DND-41 (cell line): ENCODE data around the gene LY6G5C.

Source experiments
- ATAC-seq: fragments of 200-7000 bp; cut with Tn5 transposase; 3 replicates; pipeline ENCODE4 v1.9.1; 2021; ENCODE audit warnings: low read depth; ENCODE audit not compliant: insufficient read depth
- DNase-seq: peaks from one replicate; pipeline ENCODE4 v3.0.0-alpha.2; 2020
- H2AFZ ChIP-seq: 2 replicates; pipeline ENCODE4 v1.6.0; 2012; ENCODE audit warnings: low read depth, low read length
- H3K27ac ChIP-seq: 2 replicates; pipeline ENCODE4 v1.5.1; 2012; ENCODE audit warnings: low read length, inconsistent platforms
- H3K27me3 ChIP-seq: fragments of 200-600 bp; sonication (generic); 2 replicates; pipeline ENCODE4 v1.6.0; 2012; ENCODE audit warnings: low read length, mild to moderate bottlenecking, inconsistent platforms; ENCODE audit not compliant: insufficient read depth, poor library complexity
- H3K36me3 ChIP-seq: 2 replicates; pipeline ENCODE4 v1.5.1; 2012; ENCODE audit warnings: low read length, inconsistent platforms; ENCODE audit not compliant: insufficient read depth
- H3K4me1 ChIP-seq: 2 replicates; pipeline ENCODE4 v1.5.1; 2012; ENCODE audit warnings: mild to moderate bottlenecking, low read length; ENCODE audit not compliant: insufficient read depth
- H3K4me2 ChIP-seq: 2 replicates; pipeline ENCODE4 v1.6.0; 2012; ENCODE audit warnings: mild to moderate bottlenecking, moderate library complexity, low read length, inconsistent platforms; ENCODE audit not compliant: insufficient read depth
- H3K4me3 ChIP-seq, 2 experiments: fragments of 200-600 bp in 1 of 2; shearing (Covaris generic) in 1 of 2; 2 replicates each; pipeline ENCODE4 v1.5.1; 2012 to 2016; ENCODE audit warnings: inconsistent platforms in 2 of 2, low read length in 2 of 2, mild to moderate bottlenecking in 2 of 2, low read depth in 1 of 2, moderate library complexity in 1 of 2
- H3K79me2 ChIP-seq: 2 replicates; pipeline ENCODE4 v1.6.0; 2012; ENCODE audit warnings: low read length, inconsistent platforms; ENCODE audit not compliant: insufficient read depth
- H3K9ac ChIP-seq: 2 replicates; pipeline ENCODE4 v1.6.0; 2012; ENCODE audit warnings: low read depth, mild to moderate bottlenecking, inconsistent platforms, low read length, moderate library complexity
- H3K9me3 ChIP-seq: 2 replicates; pipeline ENCODE4 v1.5.1; 2012; ENCODE audit warnings: low read length, moderate library complexity, mild to moderate bottlenecking, inconsistent platforms; ENCODE audit not compliant: insufficient read depth, severe bottlenecking
- H4K20me1 ChIP-seq: 2 replicates; pipeline ENCODE4 v1.6.0; 2012; ENCODE audit warnings: low read length; ENCODE audit not compliant: insufficient read depth
- EZH2 ChIP-seq: IDR thresholded peaks from 3 replicates; pipeline ENCODE4 v1.6.1; 2012; ENCODE audit warnings: borderline replicate concordance, low read depth, mild to moderate bottlenecking, moderate library complexity, low read length, inconsistent platforms; ENCODE audit not compliant: severe bottlenecking
- TF ChIP-seq, protein P1 (sequence below): IDR thresholded peaks from 2 replicates; pipeline ENCODE4 v1.5.1; 2012; ENCODE audit warnings: borderline replicate concordance, low read length, moderate library complexity, mild to moderate bottlenecking; ENCODE audit not compliant: poor library complexity, severe bottlenecking; ENCODE audit errors: extremely low read depth

The LY6G5C gene

DNA sequence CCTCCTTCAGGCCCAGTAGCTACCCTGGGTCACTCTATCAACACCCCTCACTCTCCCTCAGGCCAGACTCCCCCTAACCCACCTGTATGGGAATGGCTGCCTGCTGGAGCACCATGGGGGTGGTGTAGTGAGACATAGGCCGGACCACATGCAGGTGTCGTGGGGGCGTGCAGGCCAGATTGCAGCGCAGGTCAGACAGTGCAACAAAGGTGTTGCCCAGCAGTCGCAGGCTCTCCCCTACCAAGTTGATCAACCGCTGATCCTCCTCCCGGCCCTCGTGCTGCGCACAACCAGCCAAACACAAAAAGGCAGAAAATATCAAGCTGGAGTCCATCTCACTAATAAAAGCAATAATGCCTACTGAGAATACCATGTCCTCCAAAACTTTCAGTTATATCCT lies 35.5 kb downstream of the LY6G5C start:
- Histone ChIP-seq H3K27me3 (no peaks in the 10 kb centered on the region), H4K20me1 (peaks cover 35% of the 10 kb centered on the region), H3K4me1 (peaks cover 13% of the 10 kb centered on the region), H3K79me2 (peaks cover 45% of the 10 kb centered on the region), H2AFZ (no peak overlapping the region), H3K36me3 (peaks cover 92% of the 10 kb centered on the region), H3K9me3 (no peaks in the 10 kb centered on the region), H3K9ac (no peak overlapping the region), H3K4me2 (no peak overlapping the region), H3K27ac (no peak overlapping the region), H3K4me3 (no peak overlapping the region)
- DNase-seq = no peak
- ATAC-seq = no peak
- TF ChIP-seq, protein P1, sequence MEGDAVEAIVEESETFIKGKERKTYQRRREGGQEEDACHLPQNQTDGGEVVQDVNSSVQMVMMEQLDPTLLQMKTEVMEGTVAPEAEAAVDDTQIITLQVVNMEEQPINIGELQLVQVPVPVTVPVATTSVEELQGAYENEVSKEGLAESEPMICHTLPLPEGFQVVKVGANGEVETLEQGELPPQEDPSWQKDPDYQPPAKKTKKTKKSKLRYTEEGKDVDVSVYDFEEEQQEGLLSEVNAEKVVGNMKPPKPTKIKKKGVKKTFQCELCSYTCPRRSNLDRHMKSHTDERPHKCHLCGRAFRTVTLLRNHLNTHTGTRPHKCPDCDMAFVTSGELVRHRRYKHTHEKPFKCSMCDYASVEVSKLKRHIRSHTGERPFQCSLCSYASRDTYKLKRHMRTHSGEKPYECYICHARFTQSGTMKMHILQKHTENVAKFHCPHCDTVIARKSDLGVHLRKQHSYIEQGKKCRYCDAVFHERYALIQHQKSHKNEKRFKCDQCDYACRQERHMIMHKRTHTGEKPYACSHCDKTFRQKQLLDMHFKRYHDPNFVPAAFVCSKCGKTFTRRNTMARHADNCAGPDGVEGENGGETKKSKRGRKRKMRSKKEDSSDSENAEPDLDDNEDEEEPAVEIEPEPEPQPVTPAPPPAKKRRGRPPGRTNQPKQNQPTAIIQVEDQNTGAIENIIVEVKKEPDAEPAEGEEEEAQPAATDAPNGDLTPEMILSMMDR = no peak
- no peak for TF ChIP-seq EZH2

DNA sequence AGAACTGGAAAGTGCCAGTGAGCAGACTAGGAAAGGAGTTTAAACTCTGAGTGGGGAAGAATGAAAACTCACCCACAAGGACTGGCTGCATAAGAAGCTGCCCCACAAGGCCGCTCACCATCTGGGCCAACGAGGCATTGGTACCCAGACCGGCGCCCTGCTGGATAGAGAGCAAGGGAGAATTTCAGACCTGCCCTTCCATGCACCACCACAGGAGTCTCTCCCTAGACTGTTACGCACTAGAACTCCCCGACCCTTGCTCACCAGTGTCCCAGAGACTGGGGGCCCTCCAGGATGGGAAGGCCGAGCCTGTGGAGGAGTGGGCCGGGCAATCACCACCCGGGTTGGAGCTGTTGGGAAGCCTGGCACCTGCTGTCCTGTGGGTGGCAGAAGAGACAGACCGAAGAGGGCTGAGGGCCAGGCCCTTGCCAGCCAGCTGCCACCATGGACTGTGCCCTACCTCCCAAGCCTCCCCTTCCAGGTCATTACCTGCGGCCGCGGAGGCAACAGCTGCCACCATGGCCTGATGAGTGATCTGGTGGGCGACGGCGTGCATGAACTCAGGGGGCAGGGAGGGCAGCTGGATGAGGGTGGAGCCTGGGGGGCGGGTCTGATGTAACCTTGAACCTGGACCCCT lies 36.9 kb downstream of the LY6G5C start:
- peaks cover 94% of the 10 kb centered on the region for H3K36me3 ChIP-seq
- no peak for TF ChIP-seq EZH2
- TF ChIP-seq, protein P1 = no peak
- peaks cover 27% of the 10 kb centered on the region for H4K20me1 ChIP-seq

DNA sequence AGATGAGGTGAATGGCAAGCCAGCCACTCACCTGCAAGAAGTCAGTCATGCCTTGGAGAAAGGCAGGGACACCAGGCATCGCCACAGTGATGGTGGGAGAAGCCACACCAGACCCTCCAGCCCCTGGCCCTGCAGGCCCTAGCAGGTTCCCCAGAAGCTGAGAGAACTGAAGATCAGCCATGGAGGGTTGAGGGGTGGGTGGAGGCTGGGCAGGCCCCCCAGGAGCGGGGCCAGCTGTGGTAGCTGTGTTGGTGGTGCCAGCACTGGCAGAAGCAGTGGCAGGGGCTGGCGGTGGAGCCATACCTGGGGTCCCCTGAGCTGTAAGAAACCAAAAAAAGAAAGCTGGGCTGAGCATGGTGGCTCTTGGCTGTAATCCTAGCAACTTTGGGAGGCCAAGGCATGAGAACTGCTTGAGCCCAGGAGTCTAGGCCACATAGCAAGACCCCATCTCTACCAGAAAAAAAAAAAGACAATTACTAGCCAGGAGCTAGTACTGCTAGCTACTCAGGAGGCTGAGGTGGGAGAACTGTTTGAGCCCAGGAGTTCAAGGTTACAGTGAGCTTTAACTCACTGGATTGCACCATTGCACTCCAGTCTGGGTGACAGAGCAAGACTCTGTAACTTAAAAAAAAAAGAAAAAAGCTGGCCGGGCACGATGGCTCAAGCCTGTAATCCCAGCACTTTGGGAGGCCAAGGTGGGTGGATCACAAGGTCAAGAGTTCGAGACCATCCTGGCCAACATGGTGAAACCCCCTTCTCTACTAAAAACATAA lies 37.9 kb downstream of the LY6G5C start:
- Histone ChIP-seq H3K9ac (no peak overlapping the region), H3K27me3 (no peaks in the 10 kb centered on the region), H3K79me2 (peaks cover 22% of the 10 kb centered on the region), H3K9me3 (no peaks in the 10 kb centered on the region), H2AFZ (no peak overlapping the region), H3K4me1 (no peaks in the 10 kb centered on the region), H3K4me2 (no peak overlapping the region), H4K20me1 (peaks cover 23% of the 10 kb centered on the region), H3K36me3 (peaks cover 92% of the 10 kb centered on the region), H3K27ac (no peak overlapping the region), H3K4me3 (no peak overlapping the region)
- DNase-seq (no peak), ATAC-seq (no peak)
- no peak for TF ChIP-seq EZH2
- TF ChIP-seq, protein P1 = no peak

More for the DNA sequence above, 36.9 kb downstream of the LY6G5C start:
- ATAC-seq = no peak
- Histone ChIP-seq H3K79me2 (peaks cover 31% of the 10 kb centered on the region), H3K9ac (no peak overlapping the region), H2AFZ (no peak overlapping the region), H3K27me3 (no peaks in the 10 kb centered on the region), H3K4me2 (no peak overlapping the region), H3K9me3 (no peaks in the 10 kb centered on the region), H3K4me3 (no peak overlapping the region), H3K27ac (no peak overlapping the region), H3K4me1 (0 out of 2 replicates have a peak, but pooled peaks cover under 1% of the 10 kb centered on the region)
- no peak for DNase-seq
